HCT116 (cell line): ENCODE measurements around the gene CD247. TPM values are rescaled to one million over a fixed set of nuclear protein-coding genes. Genes with fewer than 3 reads are reported as not detected.

ENCODE experiments used
- ATAC-seq: fragments of 200-7000 bp; cut with Tn5 transposase; 2 replicates; pipeline ENCODE4 v1.9.1; 2020; ENCODE audit warnings: mild to moderate bottlenecking, moderate library complexity
- BruUV-seq: library from RNA; stranded (reverse); fragments of 400-500 nt; replicated peaks from 2 replicates; lab custom pipeline; 2021; lab: Mats Ljungman, UMichigan
- CTCF ChIA-PET: fragments of 300-600 bp; sonication (Branson Sonifier 250); formaldehyde crosslinking; loops from one replicate; lab custom pipeline; 2021; ENCODE audit warnings: antibody characterized with exemption; lab: Charles Lee
- POLR2A ChIA-PET: fragments of 300-600, 350-600 bp; sonication (Branson Sonifier 250); formaldehyde crosslinking; loops from one replicate; lab custom pipeline; 2021; ENCODE audit warnings: antibody characterized with exemption; lab: Charles Lee
- RAD21 ChIA-PET, 2 experiments: fragments of 300-600 bp; sonication (Branson Sonifier 250); formaldehyde crosslinking; loops; one replicate each; lab custom pipeline; 2023; ENCODE audit warnings: low total read pairs in 2 of 2; ENCODE audit not compliant: uncharacterized antibody in 2 of 2, unreplicated experiment in 2 of 2, low non-redundant PET in 1 of 2; lab: Charles Lee
- DNase-seq: peaks from one replicate; pipeline ENCODE4 v3.0.0-alpha.2; 2010; ENCODE audit warnings: low read depth, low spot score
- H2AFZ ChIP-seq: fragments of 200-600 bp; shearing (Covaris generic), sonication (generic); 2 replicates; pipeline ENCODE4 v1.6.1; 2017; ENCODE audit warnings: low read depth, mixed run types, mixed read lengths, antibody characterized with exemption, low read length; ENCODE audit not compliant: poor library complexity, severe bottlenecking
- H3K27ac ChIP-seq: 2 replicates; pipeline ENCODE4 v1.5.1; 2012; ENCODE audit warnings: low read depth, low read length
- H3K27me3 ChIP-seq: fragments of 200-600 bp; sonication (generic); 2 replicates; pipeline ENCODE4 v1.6.1; 2016; ENCODE audit warnings: mixed run types, low read length, mixed read lengths; ENCODE audit not compliant: insufficient read depth
- H3K36me3 ChIP-seq, 2 experiments: fragments of 200-500 bp in 1 of 2; fragments of 200-600 bp in 1 of 2; sonication (Bioruptor generic) in 1 of 2; sonication (generic) in 1 of 2; 2 replicates each; pipeline versions ENCODE4 v1.5.1 to v1.6.1; 2014 to 2016; ENCODE audit warnings: low read length in 2 of 2, inconsistent platforms in 1 of 2, mixed read lengths in 1 of 2, mixed run types in 1 of 2; ENCODE audit not compliant: insufficient read depth in 2 of 2, control insufficient read depth in 1 of 2
- H3K4me1 ChIP-seq, 2 experiments: fragments of 200-600 bp in 1 of 2; sonication (generic) in 1 of 2; 2 replicates each; pipeline versions ENCODE4 v1.5.1 to v1.6.1; 2012 to 2017; ENCODE audit warnings: low read length in 2 of 2, inconsistent platforms in 1 of 2, mild to moderate bottlenecking in 1 of 2, mixed read lengths in 1 of 2, mixed run types in 1 of 2, moderate library complexity in 1 of 2; ENCODE audit not compliant: insufficient read depth in 2 of 2, control insufficient read depth in 1 of 2
- H3K4me2 ChIP-seq: fragments of 200-600 bp; sonication (generic); 2 replicates; pipeline ENCODE4 v1.6.1; 2017; ENCODE audit warnings: mixed run types, low read length, mixed read lengths
- H3K4me3 ChIP-seq, 2 experiments: fragments of 200-600 bp in 1 of 2; sonication (generic) in 1 of 2; replicated peaks in 1 of 2; 2 replicates each; pipeline ENCODE4 v1.5.1; 2011 to 2016; ENCODE audit warnings: low read length in 2 of 2, control low read depth in 1 of 2, low read depth in 1 of 2, mild to moderate bottlenecking in 1 of 2, mixed read lengths in 1 of 2, mixed run types in 1 of 2
- H3K79me2 ChIP-seq: fragments of 200-600 bp; sonication (generic); 2 replicates; pipeline ENCODE4 v1.6.1; 2017; ENCODE audit warnings: mild to moderate bottlenecking, mixed run types, low read length, moderate library complexity, mixed read lengths; ENCODE audit not compliant: insufficient read depth
- H3K9ac ChIP-seq: fragments of 200-600 bp; sonication (generic); 2 replicates; pipeline ENCODE4 v1.6.1; 2016; ENCODE audit warnings: low read length, mixed read lengths
- H3K9me2 ChIP-seq: fragments of 200-600 bp; sonication (generic), shearing (Covaris generic); 2 replicates; pipeline ENCODE4 v1.6.1; 2017; ENCODE audit warnings: mixed run types, mild to moderate bottlenecking, moderate library complexity; ENCODE audit not compliant: insufficient read depth
- H3K9me3 ChIP-seq, 2 experiments: fragments of 200-500 bp in 1 of 2; fragments of 200-600 bp in 1 of 2; sonication (Bioruptor generic) in 1 of 2; sonication (generic) in 1 of 2; 2 replicates each; pipeline ENCODE4 v1.6.1; 2014 to 2017; ENCODE audit warnings: low read length in 2 of 2, mixed read lengths in 2 of 2, inconsistent platforms in 1 of 2, low read depth in 1 of 2, mild to moderate bottlenecking in 1 of 2, mixed run types in 1 of 2, moderate library complexity in 1 of 2; ENCODE audit not compliant: control insufficient read depth in 1 of 2, insufficient read depth in 1 of 2
- H4K20me1 ChIP-seq: fragments of 200-600 bp; sonication (generic), shearing (Covaris generic); 2 replicates; pipeline ENCODE4 v1.6.1; 2017; ENCODE audit warnings: mixed run types, mild to moderate bottlenecking, moderate library complexity; ENCODE audit not compliant: insufficient read depth
- CEBPB ChIP-seq: IDR thresholded peaks from 2 replicates; pipeline ENCODE4 v1.6.1; 2012; ENCODE audit warnings: low read depth
- CTCF ChIP-seq, 3 experiments: fragments of 200-600 bp in 1 of 3; sonication (generic) in 1 of 3; IDR thresholded peaks in 2 of 3; conservative IDR thresholded peaks in 1 of 3; 2 replicates each; pipeline ENCODE4 v1.5.1; 2012 to 2017; ENCODE audit warnings: low read depth in 2 of 3, low read length in 2 of 3, antibody characterized with exemption in 1 of 3, borderline replicate concordance in 1 of 3, control low read depth in 1 of 3, mild to moderate bottlenecking in 1 of 3, mixed read lengths in 1 of 3, mixed run types in 1 of 3, moderate library complexity in 1 of 3; ENCODE audit not compliant: insufficient read depth in 1 of 3
- FOSL1 ChIP-seq: IDR thresholded peaks from 2 replicates; pipeline ENCODE4 v1.6.1; 2012; ENCODE audit warnings: low read depth
- JUND ChIP-seq: IDR thresholded peaks from 2 replicates; pipeline ENCODE4 v1.6.1; 2012
- POLR2A ChIP-seq: IDR thresholded peaks from 2 replicates; pipeline ENCODE4 v1.7.0; 2011; ENCODE audit warnings: borderline replicate concordance; ENCODE audit not compliant: insufficient read depth, insufficient read length; ENCODE audit errors: extremely low read depth
- RAD21 ChIP-seq: IDR thresholded peaks from 2 replicates; pipeline ENCODE4 v1.6.1; 2012; ENCODE audit warnings: low read depth, mild to moderate bottlenecking
- YY1 ChIP-seq: IDR thresholded peaks from 2 replicates; pipeline ENCODE4 v1.6.1; 2011; ENCODE audit warnings: low read length, low read depth, moderate library complexity, mild to moderate bottlenecking; ENCODE audit not compliant: insufficient replicate concordance; ENCODE audit errors: extremely low read depth
- ZBTB33 ChIP-seq: IDR thresholded peaks from 2 replicates; pipeline ENCODE4 v1.6.1; 2011; ENCODE audit warnings: mild to moderate bottlenecking, low read length, moderate library complexity; ENCODE audit not compliant: insufficient replicate concordance; ENCODE audit errors: extremely low read depth
- intact Hi-C: fragments of 100-400 bp; cut with micrococcal nuclease; formaldehyde crosslinking; loops from 2 replicates; pipeline ENCODE4 v1.10.0; 2022
- total RNA-seq: library from RNA; stranded (reverse); gene quantifications from one replicate; pipeline ENCODE4 v1.2.1, GENCODE V29; 2021; ENCODE audit not compliant: unreplicated experiment

CD247 gene
- total RNA-seq, 1 experiment from 2014 or later, result 0.57 TPM

- Histone ChIP-seq H3K36me3 (peaks cover 7 to 11% of the 10 kb centered on the region in 2 experiments; a peak in 3 of 4 replicates), H3K4me3 (no peak overlapping the region), H2AFZ (no peak overlapping the region), H3K4me2 (no peak overlapping the region), H3K79me2 (no peaks in the 10 kb centered on the region), H3K9me2 (no peaks in the 10 kb centered on the region), H3K9ac (no peak overlapping the region), H3K27me3 (no peaks in the 10 kb centered on the region), H3K27ac (no peak overlapping the region), H3K4me1 (no peaks in the 10 kb centered on the region), H4K20me1 (no peaks in the 10 kb centered on the region), H3K9me3 (no peaks in the 10 kb centered on the region)
- intact Hi-C loops, result no loop called here
- CTCF ChIA-PET, result interaction anchor here (0.7 kb wide), 1 partner anchor 147 kb away, joined by 4 read pairs; no protein-coding TSS in a partner anchor
- no TSS peak for BruUV-seq
- ATAC-seq (no peak), DNase-seq (no peak)
- RAD21 ChIA-PET, result no interaction called here
- no peak for TF ChIP-seq CTCF (IDR thresholded peaks at IDR 0.05 in 2 of 3, conservative IDR thresholded peaks at IDR 0.05 in 1 of 3; ENCODE audit: borderline replicate concordance in 1 of 3, insufficient read depth in 1 of 3, low read depth in 2 of 3, low read length in 2 of 3)
- TF ChIP-seq YY1, result no peak
- TF ChIP-seq FOSL1, result no peak
- TF ChIP-seq RAD21, result no peak
- POLR2A ChIA-PET, result no interaction called here
These were observed 105.4 kb downstream of the CD247 start for GRCh38 chr1:167412920-167413319.

GRCh38 chr1:167412072-167412471, 106.3 kb downstream of the CD247 start:
- ChIA-PET POLR2A (no interaction called here), CTCF (no interaction called here), RAD21 (no interaction called here)
- Histone ChIP-seq H3K4me2 (no peak overlapping the region), H3K27me3 (no peaks in the 10 kb centered on the region), H3K79me2 (no peaks in the 10 kb centered on the region), H3K9me3 (no peaks in the 10 kb centered on the region), H3K9ac (no peak overlapping the region), H3K4me3 (no peak overlapping the region), H3K27ac (no peak overlapping the region), H2AFZ (no peak overlapping the region), H3K4me1 (no peaks in the 10 kb centered on the region), H4K20me1 (no peaks in the 10 kb centered on the region), H3K36me3 (peaks cover 7 to 11% of the 10 kb centered on the region in 2 experiments; a peak in 3 of 4 replicates), H3K9me2 (no peaks in the 10 kb centered on the region)
- no peak for DNase-seq
- intact Hi-C loops, result no loop called here
- no TSS peak for BruUV-seq
- no peak for ATAC-seq
- TF ChIP-seq JUND (no peak), CEBPB (no peak), ZBTB33 (no peak), POLR2A (no peak)
